ENCODE results near the gene ANKRD11.
A peak's percentile ranks its signal among the peaks of the same experiment; 100 is the strongest.
"Not testable (repeated sequence)": the region's sequence is repeated elsewhere in the genome, so short reads cannot be mapped to it uniquely, and the experiment has no call there.

Gene ANKRD11

DNA sequence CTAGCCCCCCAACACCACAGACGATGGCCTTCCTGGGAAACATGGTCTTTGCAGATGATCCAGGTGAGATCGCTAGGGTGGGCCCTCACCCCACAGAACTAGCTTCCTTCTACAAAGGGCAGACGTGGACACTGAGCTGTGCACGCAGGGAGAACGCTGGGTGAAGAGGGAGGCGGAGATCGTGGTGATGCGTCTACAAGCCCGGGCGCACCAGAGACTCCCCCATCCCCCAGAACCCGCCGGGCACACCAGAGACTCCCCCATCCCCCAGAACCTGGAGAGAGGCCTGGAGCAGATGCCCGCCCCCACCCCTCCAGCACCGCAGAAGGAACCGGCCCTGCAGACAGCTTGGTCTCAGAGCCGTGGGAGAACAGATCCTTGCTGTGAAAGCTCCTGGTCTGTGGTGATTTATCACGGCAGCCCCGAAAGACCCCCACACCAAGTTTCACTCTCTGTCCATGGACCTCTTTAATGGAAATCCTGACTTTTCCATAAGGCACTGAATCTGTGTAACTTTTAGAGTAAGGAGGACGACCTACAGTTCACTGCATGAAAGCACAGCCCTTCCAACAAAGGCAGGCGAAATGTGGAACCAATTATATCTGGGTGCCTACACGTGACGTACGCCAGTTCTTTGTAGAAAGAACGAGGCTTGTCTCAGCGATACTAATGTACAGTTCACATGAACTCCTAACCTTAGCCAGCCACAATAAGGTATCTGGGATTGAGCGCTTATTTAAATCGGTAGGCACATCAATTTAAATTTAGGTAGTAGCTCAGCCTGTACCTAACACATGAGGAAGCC is 88.5 kb downstream of the ANKRD11 start:
- no peak for DNase-seq

DNA sequence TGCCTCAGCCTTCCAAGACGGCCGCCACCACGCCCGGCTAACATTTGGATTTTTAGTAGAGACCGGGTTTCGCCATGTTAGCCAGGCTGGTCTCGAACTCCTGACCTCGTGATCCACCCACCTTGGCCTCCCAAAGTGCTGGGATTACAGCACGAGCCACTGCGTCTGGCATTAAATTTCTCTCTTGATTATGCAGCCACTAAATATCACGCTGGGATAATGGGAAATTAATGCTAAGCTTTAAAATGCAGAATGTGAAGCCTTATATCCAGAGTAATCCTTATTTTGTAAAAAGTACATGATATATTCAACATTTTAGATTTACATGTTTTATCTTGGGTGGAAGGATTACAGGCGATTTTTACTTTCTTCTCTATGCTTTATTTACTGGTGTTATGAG is 89.2 kb downstream of the ANKRD11 start:
- no peak for DNase-seq

DNA sequence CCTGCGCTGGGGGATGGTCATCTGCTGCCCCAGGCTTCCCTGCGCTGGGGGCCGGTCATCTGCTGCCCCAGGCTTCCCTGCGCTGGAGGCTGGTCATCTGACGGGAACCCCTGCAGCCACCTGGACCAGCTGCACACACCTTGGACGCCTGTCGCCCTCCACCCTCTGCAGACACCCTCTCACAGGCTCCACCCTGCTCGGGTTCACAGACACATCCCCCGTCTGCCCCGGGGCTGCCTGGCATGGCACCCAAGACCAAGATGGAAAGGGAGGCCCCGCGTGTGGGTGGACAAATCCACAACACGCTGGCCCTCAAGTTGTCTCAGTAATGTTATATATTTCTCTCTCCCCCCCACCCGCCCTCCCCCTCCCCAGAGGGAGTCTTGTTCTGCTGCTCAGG is 89.6 kb downstream of the ANKRD11 start:
- DNase-seq = no peak

DNA sequence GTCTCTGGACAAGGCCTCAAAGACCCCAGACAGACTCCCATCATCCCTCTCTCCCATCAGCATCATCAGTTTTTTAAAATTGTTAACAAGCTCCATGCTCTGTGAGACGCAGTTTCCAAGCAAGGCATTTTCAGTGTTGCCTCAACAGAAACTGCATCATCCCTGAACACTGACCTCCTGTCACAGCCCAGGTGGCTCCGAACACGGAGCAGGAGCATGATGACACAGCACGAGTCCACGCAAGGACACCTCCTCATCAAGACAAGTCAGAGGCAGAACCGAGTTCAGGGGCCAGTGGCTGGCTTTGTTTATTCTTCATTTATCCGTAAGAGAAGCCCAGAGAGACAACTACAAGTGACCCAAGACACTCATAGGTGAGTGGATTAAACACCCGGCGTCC is 91.4 kb downstream of the ANKRD11 start:
- DNase-seq = no peak

DNA sequence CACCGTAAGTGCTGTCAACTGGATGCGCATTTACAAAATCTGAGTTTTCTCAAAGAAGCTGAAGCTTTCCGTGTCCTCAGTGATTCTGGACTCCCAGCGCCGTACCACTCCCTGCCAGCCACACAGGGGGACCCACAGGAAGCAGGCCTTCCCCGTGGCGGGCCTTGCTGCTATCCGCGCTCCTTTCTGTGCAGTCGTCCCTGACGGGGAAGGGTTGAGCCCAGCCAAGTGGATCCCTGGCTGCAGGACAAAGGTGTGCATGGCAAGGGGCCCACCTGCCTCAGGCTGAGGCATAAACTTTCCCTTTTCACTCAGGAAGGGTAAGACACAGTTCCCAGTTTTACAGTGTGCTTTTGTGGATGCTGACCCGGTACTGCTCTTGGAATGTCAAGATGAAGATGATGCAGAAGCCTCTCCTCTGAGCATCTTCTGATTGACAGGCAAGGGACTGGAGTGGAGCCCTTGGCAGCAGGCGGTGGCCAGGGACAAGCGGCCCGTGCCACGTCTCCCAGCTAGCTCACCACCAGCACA is 93.0 kb downstream of the ANKRD11 start:
- DNase-seq = peak; percentile 2

DNA sequence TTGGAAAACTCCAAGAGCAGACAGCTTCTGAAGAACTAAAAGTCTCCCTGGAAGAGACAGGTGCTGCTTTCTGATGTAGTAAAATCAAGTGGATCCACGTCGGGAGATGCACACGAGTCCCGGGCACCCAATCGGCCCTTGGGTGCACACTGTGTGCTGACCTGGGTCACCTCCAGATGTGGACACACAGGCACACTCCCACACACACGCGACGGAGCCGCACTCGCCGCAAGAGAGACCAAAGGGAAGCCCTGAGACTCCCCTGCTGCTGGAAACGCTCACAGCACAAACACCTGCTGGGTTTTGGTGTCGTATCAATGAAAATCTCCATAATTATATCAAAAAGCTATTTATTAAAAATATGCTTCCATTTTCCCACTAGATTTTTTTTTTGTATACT is 94.2 kb downstream of the ANKRD11 start:
- DNase-seq = no peak

DNA sequence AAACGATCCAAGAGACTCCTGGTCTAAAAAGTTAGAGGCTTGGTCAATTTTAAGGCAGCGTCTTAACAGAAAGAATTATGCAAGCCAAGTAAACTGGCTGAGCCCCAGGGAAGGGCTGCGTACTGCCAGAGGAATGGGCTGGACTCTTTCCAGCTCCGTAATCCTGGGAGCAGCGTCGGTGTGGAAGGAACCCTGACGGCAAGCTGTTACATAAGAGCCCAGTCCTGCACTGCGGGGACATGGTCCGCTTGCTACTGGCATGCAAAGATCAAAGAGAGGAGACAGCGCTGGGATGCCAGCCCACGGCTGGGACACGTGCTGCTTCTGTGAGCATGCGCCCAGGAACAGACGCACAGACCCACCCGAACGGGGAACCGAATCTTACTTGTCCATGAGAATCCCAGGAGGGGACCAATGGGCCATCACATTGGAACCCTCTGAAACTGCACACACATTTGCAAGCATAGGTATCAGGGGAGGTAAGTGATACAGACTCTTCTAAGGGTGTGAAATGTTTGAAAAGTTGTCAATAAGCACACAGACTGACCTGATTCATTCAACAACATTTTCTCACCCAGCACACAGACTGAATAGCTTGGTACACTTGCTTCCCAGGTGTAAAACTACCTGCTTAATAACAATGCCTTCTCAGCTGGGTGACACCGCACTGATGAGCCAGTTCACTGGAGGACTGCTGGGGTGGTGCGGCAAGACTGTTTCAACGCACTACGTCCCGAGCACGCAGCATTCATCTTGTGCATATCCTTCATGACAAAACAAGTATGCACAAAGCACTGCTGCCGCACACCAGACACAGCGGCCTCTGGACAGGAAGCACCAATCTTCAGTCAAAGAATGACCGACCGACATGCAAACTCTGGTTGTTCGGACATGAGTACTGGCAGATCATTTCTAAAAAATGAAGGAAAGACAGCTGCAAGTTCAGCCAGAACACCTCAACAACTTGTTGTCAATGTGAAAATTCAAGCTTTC is 94.9 kb downstream of the ANKRD11 start:
- DNase-seq = peak; percentile 93

DNA sequence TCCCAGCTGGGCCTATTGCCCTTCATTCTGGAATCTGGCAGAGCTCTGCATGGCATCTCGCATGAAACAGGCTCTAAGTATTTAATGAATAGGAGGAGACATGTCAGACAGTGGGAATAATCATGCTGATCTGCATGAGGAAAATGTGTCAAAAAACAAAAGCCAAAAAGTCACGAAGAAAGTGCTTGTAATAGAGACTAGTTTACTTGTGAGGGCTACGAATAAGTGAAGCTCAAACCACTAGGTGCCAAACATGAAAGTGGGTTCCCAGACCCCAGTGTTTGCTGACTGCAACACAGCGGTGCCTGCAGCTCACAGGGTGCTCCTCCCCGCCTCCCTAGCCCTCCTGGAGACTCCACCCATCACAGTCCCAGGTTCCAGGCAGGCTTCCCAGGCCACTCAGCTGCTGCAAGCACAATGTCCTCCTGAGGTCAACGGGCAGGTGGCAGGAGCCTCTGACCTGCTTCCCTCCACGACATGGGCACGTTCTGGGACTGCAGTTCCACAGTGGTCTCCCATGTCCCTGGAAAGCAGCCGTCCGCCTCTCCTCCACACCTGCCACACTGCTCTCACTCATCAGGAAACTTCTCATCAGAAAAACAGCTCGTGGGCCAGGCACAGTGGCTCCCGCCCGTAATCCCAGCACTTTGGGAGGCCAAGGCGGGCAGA is 96.5 kb downstream of the ANKRD11 start:
- DNase-seq = no peak

DNA sequence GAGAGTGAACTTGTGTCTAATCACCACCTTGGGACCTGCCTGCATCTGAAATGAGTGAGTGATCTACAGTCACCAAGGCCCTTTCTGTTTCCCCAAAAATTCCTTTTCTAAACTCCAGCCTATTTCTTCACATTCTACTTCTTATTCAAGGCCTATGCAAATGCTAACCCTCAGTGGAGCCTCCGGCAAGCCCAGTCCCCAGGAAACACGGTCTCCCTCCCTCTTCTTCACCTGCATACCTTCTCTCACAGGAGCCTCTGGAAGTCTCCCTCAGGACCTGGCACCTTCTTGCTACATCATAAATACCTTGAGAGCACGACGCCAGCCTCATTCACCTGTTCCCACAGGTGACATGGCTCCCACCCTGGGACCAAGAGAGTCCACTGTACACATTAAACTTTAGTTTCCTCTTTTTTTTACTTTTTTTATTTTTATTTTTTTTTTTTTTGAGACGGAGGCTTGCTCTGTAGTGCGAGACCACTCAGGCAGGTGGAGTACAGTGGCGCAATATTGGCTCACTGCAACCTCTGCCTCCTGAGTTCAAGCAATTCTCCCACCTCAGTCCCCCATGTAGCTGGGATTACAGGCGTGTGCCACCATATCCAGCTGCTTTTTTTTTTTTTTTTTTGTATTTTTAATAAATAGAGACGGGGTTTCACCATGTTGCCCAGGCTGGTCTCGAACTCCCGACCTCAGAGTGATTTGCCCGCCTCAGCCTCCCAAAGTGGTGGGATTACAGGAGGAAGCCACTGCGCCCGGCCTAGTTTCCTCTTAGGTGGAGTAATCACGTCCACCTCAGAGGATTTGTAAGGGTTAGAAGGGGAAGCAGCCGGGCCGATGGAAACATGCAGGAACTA is 97.3 kb downstream of the ANKRD11 start:
- no peak for DNase-seq

DNA sequence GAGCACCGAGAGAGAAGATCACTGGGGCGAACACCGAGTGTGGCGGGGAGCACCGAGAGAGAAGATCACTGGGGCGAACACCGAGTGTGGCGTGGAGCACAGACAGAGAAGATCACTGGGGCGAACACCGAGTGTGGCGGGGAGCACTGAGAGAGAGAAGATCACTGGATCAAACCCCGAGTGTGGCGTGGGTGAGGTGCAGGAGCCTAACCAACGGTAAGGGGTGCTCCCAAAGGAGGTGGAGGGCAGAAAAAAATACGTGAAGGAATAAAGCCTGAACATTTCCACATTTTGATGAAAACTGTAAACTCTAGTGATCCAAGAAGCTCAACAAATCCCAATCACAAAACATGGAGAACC is 100.2 kb downstream of the ANKRD11 start:
- DNase-seq = not testable (repeated sequence)

DNA sequence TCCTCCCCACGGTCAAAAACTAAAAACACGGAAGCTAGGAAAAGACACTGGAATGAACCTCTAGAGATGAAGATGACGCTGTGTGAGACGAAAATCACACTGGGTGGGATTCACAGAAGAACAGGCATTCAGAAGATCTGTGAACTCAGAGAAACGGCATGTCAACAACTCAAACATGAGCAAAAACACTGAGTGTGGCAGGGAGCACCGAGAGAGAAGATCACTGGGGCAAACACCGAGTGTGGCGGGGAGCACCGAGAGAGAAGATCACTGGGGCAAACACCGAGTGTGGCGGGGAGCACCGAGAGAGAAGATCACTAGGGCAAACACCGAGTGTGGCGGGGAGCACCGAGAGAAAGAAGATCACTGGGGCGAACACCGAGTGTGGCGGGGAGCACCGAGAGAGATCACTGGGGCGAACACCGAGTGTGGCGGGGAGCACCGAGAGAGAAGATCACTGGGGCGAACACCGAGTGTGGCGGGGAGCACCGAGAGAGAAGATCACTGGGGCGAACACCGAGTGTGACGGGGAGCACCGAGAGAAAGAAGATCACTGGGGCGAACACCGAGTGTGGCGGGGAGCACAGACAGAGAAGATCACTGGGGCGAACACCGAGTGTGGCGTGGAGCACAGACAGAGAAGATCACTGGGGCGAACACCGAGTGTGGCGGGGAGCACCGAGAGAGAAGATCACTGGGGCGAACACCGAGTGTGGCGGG is 100.7 kb downstream of the ANKRD11 start:
- DNase-seq = not testable (repeated sequence)

DNA sequence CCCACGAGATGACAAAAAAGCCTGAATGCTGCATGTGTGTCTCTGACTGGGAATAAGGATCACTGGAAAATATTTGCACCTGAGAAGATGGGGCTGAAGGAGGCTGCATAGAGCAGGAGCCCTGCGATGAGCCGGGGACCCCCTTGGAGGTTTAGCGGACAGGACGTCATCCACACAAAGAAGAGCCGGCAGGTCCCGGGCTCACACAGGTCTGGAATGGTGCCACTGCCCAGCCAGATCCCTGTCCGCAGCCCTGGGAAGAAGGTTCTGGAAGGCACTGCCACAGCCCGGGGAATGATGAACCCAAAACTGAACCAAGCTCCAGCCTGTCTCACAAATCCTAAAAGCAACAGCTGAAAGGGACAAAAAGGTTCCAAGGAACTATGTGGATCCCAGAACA is 101.8 kb downstream of the ANKRD11 start:
- DNase-seq = no peak

DNA sequence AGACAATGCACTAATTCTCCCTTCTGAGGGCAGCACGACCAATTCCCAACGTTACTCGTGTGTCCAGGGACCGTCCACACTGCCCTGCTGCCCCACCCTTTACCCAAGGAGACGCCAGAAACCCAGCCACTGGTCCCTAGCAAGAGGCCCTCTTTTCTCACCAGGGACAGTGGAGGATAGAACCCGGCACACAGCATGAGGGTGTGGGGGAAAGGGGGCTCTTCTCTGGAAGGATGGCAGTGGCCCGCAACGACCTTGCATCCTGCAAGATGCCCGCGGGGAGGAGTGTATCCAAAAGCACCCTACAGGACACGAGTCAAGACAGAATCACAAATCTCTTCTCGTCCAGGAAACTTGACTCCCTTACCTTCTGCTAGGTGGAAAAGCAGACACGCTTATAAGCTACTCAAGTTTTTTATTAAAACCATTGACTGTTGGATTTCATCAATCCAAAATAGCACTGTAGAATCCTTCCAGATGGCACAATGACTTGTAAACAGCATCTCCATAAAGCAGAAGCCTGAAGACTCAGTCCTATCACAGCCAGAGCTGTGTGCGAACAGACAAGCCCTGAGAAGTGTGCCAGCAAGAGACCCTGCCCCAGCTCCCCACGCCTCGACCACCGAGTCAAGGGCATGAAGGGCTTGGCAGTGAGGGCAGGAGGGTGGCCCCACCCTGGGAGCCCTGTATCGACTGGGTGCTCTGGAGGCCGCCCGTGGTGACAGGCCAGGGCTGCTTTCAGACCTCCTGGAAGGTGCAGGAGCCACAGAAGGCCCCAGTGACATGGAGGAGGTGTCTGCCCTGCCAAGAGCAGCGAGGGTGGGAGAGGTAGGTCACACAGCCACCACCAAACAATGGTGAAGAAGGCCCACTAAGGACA is 103.8 kb downstream of the ANKRD11 start:
- DNase-seq = no peak

DNA sequence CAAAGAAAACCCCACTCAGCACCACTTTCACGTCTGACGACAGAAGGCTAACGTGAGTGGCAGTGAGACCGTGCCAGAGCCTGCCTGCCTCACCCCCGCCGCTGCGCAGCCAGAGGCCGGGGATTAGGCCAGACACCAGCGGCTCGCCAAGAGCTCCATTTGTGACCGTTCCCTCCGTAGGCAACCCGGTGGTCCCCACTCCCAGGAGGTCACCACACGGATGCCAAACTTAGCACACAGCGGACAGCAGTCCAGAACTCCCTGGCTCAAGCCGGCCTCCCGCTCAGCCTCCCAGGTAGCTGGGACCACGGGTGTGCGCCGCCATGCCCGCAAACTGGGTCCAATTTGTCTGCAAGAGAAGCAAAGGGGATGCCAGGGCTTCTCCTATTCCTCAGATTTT is 104.6 kb downstream of the ANKRD11 start:
- DNase-seq = no peak

DNA sequence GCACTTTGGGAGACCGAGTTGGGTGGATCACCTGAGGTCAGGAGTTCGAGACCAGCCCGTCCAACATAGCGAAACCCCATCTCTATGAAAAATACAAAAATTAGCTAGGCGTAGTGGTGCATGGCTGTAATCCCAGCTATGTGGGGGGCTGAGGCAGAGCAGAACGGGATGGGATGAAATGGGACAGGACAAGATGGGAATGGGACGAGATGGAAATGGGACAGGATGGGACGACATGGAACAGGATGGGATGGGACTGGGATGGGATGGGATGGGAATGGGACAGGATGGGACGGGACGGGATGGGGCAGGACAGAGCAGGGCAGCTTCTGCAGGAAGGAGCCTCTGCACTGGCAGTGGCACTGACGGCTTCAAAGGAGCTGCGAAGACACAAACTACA is 106.1 kb downstream of the ANKRD11 start:
- DNase-seq = no peak

DNA sequence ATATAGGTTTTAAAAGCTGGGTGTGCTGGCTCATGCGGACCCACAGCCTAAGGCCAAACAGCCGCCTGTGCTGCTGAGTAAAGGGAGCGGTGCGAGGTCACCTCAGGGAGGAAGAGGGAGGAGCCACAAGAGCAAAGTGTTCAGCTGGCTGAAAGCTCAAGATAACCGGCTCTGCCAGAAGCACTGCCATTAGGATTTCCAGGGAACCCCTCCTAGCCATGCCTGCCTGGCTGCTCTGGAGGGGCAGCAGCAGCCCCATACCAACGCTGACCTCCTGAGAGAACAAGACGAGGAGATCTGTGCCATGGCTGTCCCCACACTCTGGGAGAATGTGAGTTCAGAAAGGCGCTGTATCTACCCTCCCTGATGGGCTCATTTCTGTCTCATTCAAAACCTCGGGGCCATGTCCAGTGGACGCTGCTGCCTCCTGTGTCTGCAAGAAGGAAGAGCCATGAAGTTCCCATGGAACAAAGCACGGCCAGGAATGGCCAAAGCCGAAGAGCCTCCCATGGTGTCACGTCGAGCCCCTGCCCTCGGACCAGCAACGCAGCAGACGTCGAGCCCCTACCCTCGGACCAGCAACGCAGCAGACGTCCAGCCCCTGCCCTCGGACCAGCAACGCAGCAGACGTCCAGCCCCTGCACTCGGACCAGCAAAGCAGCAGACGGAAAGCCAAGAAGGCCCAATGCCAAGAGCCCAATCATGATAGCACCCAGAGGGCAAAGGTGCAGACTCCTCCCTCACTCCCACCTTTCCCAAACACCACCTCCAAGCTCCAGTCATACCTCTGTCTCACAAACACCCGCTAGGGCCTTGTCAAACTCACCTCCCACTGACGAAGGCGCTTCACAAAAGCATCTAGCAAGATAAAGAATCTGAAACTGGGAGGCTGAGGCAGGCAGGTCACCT is 107.0 kb downstream of the ANKRD11 start:
- no peak for DNase-seq

DNA sequence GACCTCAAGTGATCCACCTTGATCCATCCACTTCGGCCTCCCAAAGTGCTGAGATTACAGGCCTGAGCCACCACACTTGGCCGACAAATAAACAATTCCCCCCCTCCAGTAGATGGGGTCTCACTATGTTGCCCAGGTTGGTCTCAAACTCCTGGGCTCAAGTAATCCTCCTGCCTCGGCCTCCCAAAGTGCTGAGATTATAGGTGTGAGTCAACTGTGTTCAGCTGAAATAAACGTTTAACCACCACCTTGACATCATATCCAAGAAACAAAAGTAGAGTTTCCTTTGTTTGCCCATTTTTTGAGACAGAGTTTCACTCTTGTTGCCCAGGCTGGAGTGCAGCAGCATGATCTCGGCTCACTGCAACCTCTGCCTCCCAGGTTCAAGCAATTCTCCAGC is 107.8 kb downstream of the ANKRD11 start:
- not testable (repeated sequence) for DNase-seq

DNA sequence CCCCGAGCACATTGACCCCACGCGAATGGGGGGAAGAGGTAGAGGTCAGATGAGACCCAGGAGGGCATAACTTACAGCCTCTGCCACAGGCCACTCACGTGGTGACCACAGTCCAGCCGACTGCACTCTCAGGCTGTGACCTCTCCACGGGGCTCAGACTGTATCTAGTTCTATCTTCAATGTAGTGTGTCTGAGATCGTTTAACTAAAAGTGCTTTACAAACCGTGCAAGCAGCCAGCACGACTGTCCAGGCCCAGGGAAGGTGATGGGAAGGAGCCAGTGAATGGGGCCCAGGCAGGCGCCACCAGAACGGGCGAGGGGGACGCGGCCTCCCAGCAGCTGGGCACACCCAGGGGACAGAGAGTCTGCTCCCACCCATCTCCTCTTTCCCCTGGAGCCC is 108.6 kb downstream of the ANKRD11 start:
- no peak for DNase-seq

DNA sequence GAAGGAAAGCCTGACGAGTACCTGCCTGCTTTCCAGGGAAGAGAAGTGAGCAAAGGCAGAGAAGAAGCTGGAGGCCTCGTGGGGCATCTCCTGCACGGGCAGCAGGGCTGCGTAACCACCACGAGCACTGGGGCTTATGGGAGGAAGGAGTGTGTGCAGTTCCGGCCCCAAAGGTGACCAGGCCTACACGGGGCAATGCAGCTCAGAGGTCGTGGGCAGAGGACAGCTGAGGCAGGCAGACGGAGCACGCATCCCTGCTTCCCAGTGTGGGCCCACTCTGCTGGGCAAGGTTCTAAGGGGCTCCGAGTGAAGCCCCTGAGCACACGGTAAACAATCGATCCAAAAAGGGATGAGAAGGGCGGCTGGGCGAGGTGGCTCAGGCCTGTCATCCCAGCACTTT is 109.7 kb downstream of the ANKRD11 start:
- no peak for DNase-seq

Data from kidney glomerular epithelial cell (primary cell).